GM21390 (cell line): ENCODE results near the gene ZNF385A.

ENCODE experiments used
- ATAC-seq: cut with Tn5 transposase; IDR thresholded peaks from one replicate; pipeline ENCODE4 v1.9.1; 2021; ENCODE audit not compliant: unreplicated experiment

The ZNF385A gene

GRCh38 chr12:54376596-54376995 lies 7.9 kb downstream of the ZNF385A start:
- no peak for ATAC-seq

GRCh38 chr12:54375259-54375579 lies 9.3 kb downstream of the ZNF385A start:
- no peak for ATAC-seq

GRCh38 chr12:54374562-54375258 lies 9.8 kb downstream of the ZNF385A start:
- no peak for ATAC-seq

- no peak for ATAC-seq
Observed at GRCh38 chr12:54373649-54374561, 10.6 kb downstream of the ZNF385A start.

- ATAC-seq, result no peak
Observed at GRCh38 chr12:54372113-54372806, 12.3 kb downstream of the ZNF385A start.

- no peak for ATAC-seq
Observed at GRCh38 chr12:54371328-54372112, 13.0 kb downstream of the ZNF385A start.

- ATAC-seq, result no peak
Observed at GRCh38 chr12:54370171-54370730, 14.3 kb downstream of the ZNF385A start.

- no peak for ATAC-seq
Observed at GRCh38 chr12:54369597-54370131, 14.9 kb downstream of the ZNF385A start.

GRCh38 chr12:54368709-54369596 lies 15.6 kb downstream of the ZNF385A start:
- ATAC-seq, result peak; percentile 81

- ATAC-seq, result peak; percentile 11
Observed at GRCh38 chr12:54368025-54368708, 16.4 kb downstream of the ZNF385A start.

GRCh38 chr12:54364413-54364812 lies 20.1 kb downstream of the ZNF385A start, which contains the start of gene GPR84:
TSS of gene GPR84 (minus strand) at chr12:54364486. CDS start at chr12:54363851, 635 bp downstream.
- ATAC-seq, result peak; percentile 43

- no peak for ATAC-seq
Observed at GRCh38 chr12:54363618-54364017, 20.9 kb downstream of the ZNF385A start.

- ATAC-seq, result no peak
Observed at GRCh38 chr12:54363047-54363446, 21.5 kb downstream of the ZNF385A start.

GRCh38 chr12:54360717-54361456 lies 23.6 kb downstream of the ZNF385A start:
- no peak for ATAC-seq

- no peak for ATAC-seq
Observed at GRCh38 chr12:54359762-54360351, 24.7 kb downstream of the ZNF385A start.

- peak; percentile 95 for ATAC-seq
Observed at GRCh38 chr12:54358945-54359761, 25.4 kb downstream of the ZNF385A start.
